ENCODE results near the gene JAM2. TPM values are rescaled to one million over a fixed set of nuclear protein-coding genes. Genes with fewer than 3 reads are reported as not detected.
A peak's percentile ranks its signal among the peaks of the same experiment; 100 is the strongest.

The JAM2 gene
- polyA plus RNA-seq, 1 donor from 2014 or later: 1.1 TPM

GRCh38 chr21:25607151-25608043, 31.7 kb upstream of the JAM2 start, which contains the start of gene MRPL39:
TSS of gene MRPL39 (minus strand) at chr21:25607481. CDS start at chr21:25607475, 6 bp downstream.
- Histone ChIP-seq H4K20me1 (ENCODE audit: insufficient read depth) (no peaks in the 10 kb centered on the region), H3K36me3 (ENCODE audit: insufficient read depth, low read length) (peaks cover 10% of the 10 kb centered on the region), H3K4me3 (ENCODE audit: low read length) (peak within 1 kb of the TSS; percentile 75), H3F3A (ENCODE audit: insufficient read depth, low read length, poor library complexity, severe bottlenecking) (no peaks in the 10 kb centered on the region), H3K9ac (ENCODE audit: low read length) (peak within 1 kb of the TSS; percentile 83), H3K27ac (ENCODE audit: low read length) (peak within 1 kb of the TSS; percentile 75), H3K9me3 (ENCODE audit: low read length) (no peaks in the 10 kb centered on the region), H3K27me3 (ENCODE audit: insufficient read depth, low read depth, low read length) (no peaks in the 10 kb centered on the region), H3K79me2 (replicated peaks; ENCODE audit: insufficient read depth, low read length) (peaks cover 3% of the 10 kb centered on the region), H3K4me2 (ENCODE audit: low read length) (peak within 1 kb of the TSS; percentile 67), H2AFZ (ENCODE audit: low read depth, low read length) (peak within 1 kb of the TSS; percentile 80), H3K9me2 (ENCODE audit: insufficient read depth, low read length) (no peaks in the 10 kb centered on the region)
- TF ChIP-seq CTCF (IDR thresholded peaks at IDR 0.05; ENCODE audit: poor library complexity, severe bottlenecking) (peak; percentile 86), EZH2 (IDR thresholded peaks at IDR 0.05; ENCODE audit: borderline replicate concordance, insufficient read depth, low read length, poor library complexity, severe bottlenecking) (no peak), EP300 (conservative IDR thresholded peaks at IDR 0.05; ENCODE audit: poor library complexity, severe bottlenecking) (peak; percentile 43), POLR2AphosphoS5 (IDR thresholded peaks at IDR 0.05) (peak; percentile 82), SMC3 (conservative IDR thresholded peaks at IDR 0.05; ENCODE audit: poor library complexity) (peak; percentile 75), MXI1 (conservative IDR thresholded peaks at IDR 0.05; ENCODE audit: poor library complexity, severe bottlenecking) (peak; percentile 79), RAD21 (conservative IDR thresholded peaks at IDR 0.05) (peak; percentile 66), TAF1 (IDR thresholded peaks at IDR 0.05; ENCODE audit: low read depth) (peak; percentile 99)
- TF ChIP-seq, protein P1, sequence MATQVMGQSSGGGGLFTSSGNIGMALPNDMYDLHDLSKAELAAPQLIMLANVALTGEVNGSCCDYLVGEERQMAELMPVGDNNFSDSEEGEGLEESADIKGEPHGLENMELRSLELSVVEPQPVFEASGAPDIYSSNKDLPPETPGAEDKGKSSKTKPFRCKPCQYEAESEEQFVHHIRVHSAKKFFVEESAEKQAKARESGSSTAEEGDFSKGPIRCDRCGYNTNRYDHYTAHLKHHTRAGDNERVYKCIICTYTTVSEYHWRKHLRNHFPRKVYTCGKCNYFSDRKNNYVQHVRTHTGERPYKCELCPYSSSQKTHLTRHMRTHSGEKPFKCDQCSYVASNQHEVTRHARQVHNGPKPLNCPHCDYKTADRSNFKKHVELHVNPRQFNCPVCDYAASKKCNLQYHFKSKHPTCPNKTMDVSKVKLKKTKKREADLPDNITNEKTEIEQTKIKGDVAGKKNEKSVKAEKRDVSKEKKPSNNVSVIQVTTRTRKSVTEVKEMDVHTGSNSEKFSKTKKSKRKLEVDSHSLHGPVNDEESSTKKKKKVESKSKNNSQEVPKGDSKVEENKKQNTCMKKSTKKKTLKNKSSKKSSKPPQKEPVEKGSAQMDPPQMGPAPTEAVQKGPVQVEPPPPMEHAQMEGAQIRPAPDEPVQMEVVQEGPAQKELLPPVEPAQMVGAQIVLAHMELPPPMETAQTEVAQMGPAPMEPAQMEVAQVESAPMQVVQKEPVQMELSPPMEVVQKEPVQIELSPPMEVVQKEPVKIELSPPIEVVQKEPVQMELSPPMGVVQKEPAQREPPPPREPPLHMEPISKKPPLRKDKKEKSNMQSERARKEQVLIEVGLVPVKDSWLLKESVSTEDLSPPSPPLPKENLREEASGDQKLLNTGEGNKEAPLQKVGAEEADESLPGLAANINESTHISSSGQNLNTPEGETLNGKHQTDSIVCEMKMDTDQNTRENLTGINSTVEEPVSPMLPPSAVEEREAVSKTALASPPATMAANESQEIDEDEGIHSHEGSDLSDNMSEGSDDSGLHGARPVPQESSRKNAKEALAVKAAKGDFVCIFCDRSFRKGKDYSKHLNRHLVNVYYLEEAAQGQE (IDR thresholded peaks at IDR 0.05; ENCODE audit: borderline replicate concordance): peak; percentile 83

GRCh38 chr21:25608044-25608737, 30.9 kb upstream of the JAM2 start:
- no peak overlapping the region for H3K9ac ChIP-seq (ENCODE audit: low read length)
- no peak overlapping the region for H3K4me2 ChIP-seq (ENCODE audit: low read length)
- peak overlapping the region; percentile 75 for H3K4me3 ChIP-seq (ENCODE audit: low read length)
- peaks cover 3% of the 10 kb centered on the region for H3K79me2 ChIP-seq (replicated peaks; ENCODE audit: insufficient read depth, low read length)
- no peaks in the 10 kb centered on the region for H3F3A ChIP-seq (ENCODE audit: insufficient read depth, low read length, poor library complexity, severe bottlenecking)
- H3K9me2 ChIP-seq (ENCODE audit: insufficient read depth, low read length): no peaks in the 10 kb centered on the region
- H3K9me3 ChIP-seq (ENCODE audit: low read length): no peaks in the 10 kb centered on the region
- TF ChIP-seq SMC3 (conservative IDR thresholded peaks at IDR 0.05; ENCODE audit: poor library complexity): peak; percentile 90
- peak; percentile 95 for TF ChIP-seq CTCF (IDR thresholded peaks at IDR 0.05; ENCODE audit: poor library complexity, severe bottlenecking)
- peak; percentile 96 for TF ChIP-seq RAD21 (conservative IDR thresholded peaks at IDR 0.05)
- TF ChIP-seq, protein P1 (IDR thresholded peaks at IDR 0.05; ENCODE audit: borderline replicate concordance): no peak
- TF ChIP-seq EZH2 (IDR thresholded peaks at IDR 0.05; ENCODE audit: borderline replicate concordance, insufficient read depth, low read length, poor library complexity, severe bottlenecking): no peak
- H4K20me1 ChIP-seq (ENCODE audit: insufficient read depth): no peaks in the 10 kb centered on the region
- H3K36me3 ChIP-seq (ENCODE audit: insufficient read depth, low read length): peaks cover 5% of the 10 kb centered on the region
- H3K27me3 ChIP-seq (ENCODE audit: insufficient read depth, low read depth, low read length): no peaks in the 10 kb centered on the region
- H3K27ac ChIP-seq (ENCODE audit: low read length): no peak overlapping the region
- no peak overlapping the region for H2AFZ ChIP-seq (ENCODE audit: low read depth, low read length)
